ENCODE measurements around the gene MCM10. TPM values are rescaled to one million over a fixed set of nuclear protein-coding genes. Genes with fewer than 3 reads are reported as not detected.
A peak's percentile ranks its signal among the peaks of the same experiment; 100 is the strongest.
"Not testable (repeated sequence)": the region's sequence is repeated elsewhere in the genome, so short reads cannot be mapped to it uniquely, and the experiment has no call there.

Gene MCM10
- total RNA-seq, 1 donor from 2014 or later: 44.5 TPM

GRCh38 chr10:13231808-13232207 is 70.5 kb downstream of the MCM10 start:
- Histone ChIP-seq H3K27me3 (no peaks in the 10 kb centered on the region), H3K79me2 (ENCODE audit: low read depth) (no peaks in the 10 kb centered on the region), H3K36me3 (no peaks in the 10 kb centered on the region), H3K4me2 (no peak overlapping the region), H3K4me3 (no peak overlapping the region), H3K27ac (no peak overlapping the region), H3K4me1 (no peaks in the 10 kb centered on the region), H3K9ac (no peak overlapping the region), H4K20me1 (ENCODE audit: low read depth) (no peaks in the 10 kb centered on the region), H3K9me3 (ENCODE audit: low read depth) (no peaks in the 10 kb centered on the region), H2AFZ (replicated peaks) (no peak overlapping the region), H3F3A (ENCODE audit: low read depth) (no peaks in the 10 kb centered on the region)
- Mint-ChIP-seq H3K36me3 (no peaks in the 10 kb centered on the region), H3K4me1 (peaks cover 3% of the 10 kb centered on the region), H3K9me3 (no peaks in the 10 kb centered on the region), H3K4me3 (no peak overlapping the region), H3K27me3 (ENCODE audit: insufficient read depth, low read depth) (peaks cover 16% of the 10 kb centered on the region), H3K27ac (no peak overlapping the region)
- DNase-seq (ENCODE audit: low spot score): no peak
- TF ChIP-seq EZH2 (IDR thresholded peaks at IDR 0.05) (no peak), CTCF (IDR thresholded peaks at IDR 0.05) (no peak), EZH2phosphoT487 (IDR thresholded peaks at IDR 0.05) (no peak)

- no peak overlapping the region for H3K4me2 ChIP-seq
- H3K9me3 ChIP-seq (ENCODE audit: low read depth): no peaks in the 10 kb centered on the region
- no peaks in the 10 kb centered on the region for H4K20me1 ChIP-seq (ENCODE audit: low read depth)
- no peaks in the 10 kb centered on the region for H3K79me2 ChIP-seq (ENCODE audit: low read depth)
- H2AFZ ChIP-seq (replicated peaks): no peak overlapping the region
- no peak overlapping the region for H3K9ac ChIP-seq
- Mint-ChIP-seq H3K36me3 (no peaks in the 10 kb centered on the region), H3K27ac (peak overlapping the region; percentile 20), H3K4me3 (no peak overlapping the region), H3K27me3 (ENCODE audit: insufficient read depth, low read depth) (peaks cover 14% of the 10 kb centered on the region), H3K9me3 (no peaks in the 10 kb centered on the region), H3K4me1 (peaks cover 3% of the 10 kb centered on the region)
- H3K4me3 ChIP-seq: no peak overlapping the region
- no peaks in the 10 kb centered on the region for H3K36me3 ChIP-seq
- no peak for DNase-seq (ENCODE audit: low spot score)
- no peaks in the 10 kb centered on the region for H3K4me1 ChIP-seq
- TF ChIP-seq CTCF (IDR thresholded peaks at IDR 0.05) (no peak), EZH2 (IDR thresholded peaks at IDR 0.05) (no peak), EZH2phosphoT487 (IDR thresholded peaks at IDR 0.05) (no peak)
- no peaks in the 10 kb centered on the region for H3K27me3 ChIP-seq
- no peak overlapping the region for H3K27ac ChIP-seq
- H3F3A ChIP-seq (ENCODE audit: low read depth): no peaks in the 10 kb centered on the region
Measured at GRCh38 chr10:13233358-13233757, 72.0 kb downstream of the MCM10 start.

GRCh38 chr10:13234172-13234571 is 72.8 kb downstream of the MCM10 start, which contains the start of gene UCMA:
TSS of gene UCMA (minus strand) at chr10:13234374. CDS start at chr10:13234258, 116 bp downstream.
- Histone ChIP-seq H3K36me3 (no peaks in the 10 kb centered on the region), H3K4me2 (no peak within 1 kb of the TSS), H2AFZ (replicated peaks) (peak within 1 kb of the TSS; percentile 26), H3K4me1 (no peaks in the 10 kb centered on the region), H3K4me3 (no peak within 1 kb of the TSS), H3K9ac (no peak within 1 kb of the TSS), H3K27me3 (no peaks in the 10 kb centered on the region), H3K79me2 (ENCODE audit: low read depth) (no peaks in the 10 kb centered on the region), H3K27ac (no peak within 1 kb of the TSS), H3K9me3 (ENCODE audit: low read depth) (no peaks in the 10 kb centered on the region), H3F3A (ENCODE audit: low read depth) (no peaks in the 10 kb centered on the region), H4K20me1 (ENCODE audit: low read depth) (no peaks in the 10 kb centered on the region)
- H3K4me1 Mint-ChIP-seq: peaks cover 3% of the 10 kb centered on the region
- no peak for DNase-seq (ENCODE audit: low spot score)
- TF ChIP-seq CTCF (IDR thresholded peaks at IDR 0.05): no peak
- peaks cover 11% of the 10 kb centered on the region for H3K27me3 Mint-ChIP-seq (ENCODE audit: insufficient read depth, low read depth)
- H3K36me3 Mint-ChIP-seq: no peaks in the 10 kb centered on the region
- no peak within 1 kb of the TSS for H3K27ac Mint-ChIP-seq
- no peaks in the 10 kb centered on the region for H3K9me3 Mint-ChIP-seq
- no peak within 1 kb of the TSS for H3K4me3 Mint-ChIP-seq

GRCh38 chr10:13234736-13235135 is 73.4 kb downstream of the MCM10 start:
- H4K20me1 ChIP-seq (ENCODE audit: low read depth); H3K36me3 Mint-ChIP-seq; H3K4me3 ChIP-seq; H3K9ac ChIP-seq; H3K9me3 ChIP-seq (ENCODE audit: low read depth); H3K79me2 ChIP-seq (ENCODE audit: low read depth); H3K36me3 ChIP-seq; H3F3A ChIP-seq (ENCODE audit: low read depth); H3K27ac Mint-ChIP-seq; H3K27ac ChIP-seq; H3K4me1 Mint-ChIP-seq; H3K4me2 ChIP-seq; H3K4me3 Mint-ChIP-seq; H3K27me3 ChIP-seq; DNase-seq (ENCODE audit: low spot score); H3K4me1 ChIP-seq; H3K9me3 Mint-ChIP-seq: not testable (repeated sequence)
- H2AFZ ChIP-seq (replicated peaks): peak overlapping the region; percentile 26
- H3K27me3 Mint-ChIP-seq (ENCODE audit: insufficient read depth, low read depth): peaks cover 11% of the 10 kb centered on the region

Data from neural progenitor cell (in vitro differentiated cells).